Stimulated activated CD4-positive, alpha-beta T cell treated with anti-CD3 and anti-CD28 coated beads, Interleukin-15, amount 100 ng/mL, for 24 hours (primary cell): Measurements from ENCODE around the gene EEF1A1.
"Not testable (repeated sequence)": the region's sequence is repeated elsewhere in the genome, so short reads cannot be mapped to it uniquely, and the experiment has no call there.

ENCODE experiments used
- DNase-seq: peaks from one replicate; pipeline ENCODE4 v3.0.0-alpha.2; 2020

EEF1A1 gene

DNA sequence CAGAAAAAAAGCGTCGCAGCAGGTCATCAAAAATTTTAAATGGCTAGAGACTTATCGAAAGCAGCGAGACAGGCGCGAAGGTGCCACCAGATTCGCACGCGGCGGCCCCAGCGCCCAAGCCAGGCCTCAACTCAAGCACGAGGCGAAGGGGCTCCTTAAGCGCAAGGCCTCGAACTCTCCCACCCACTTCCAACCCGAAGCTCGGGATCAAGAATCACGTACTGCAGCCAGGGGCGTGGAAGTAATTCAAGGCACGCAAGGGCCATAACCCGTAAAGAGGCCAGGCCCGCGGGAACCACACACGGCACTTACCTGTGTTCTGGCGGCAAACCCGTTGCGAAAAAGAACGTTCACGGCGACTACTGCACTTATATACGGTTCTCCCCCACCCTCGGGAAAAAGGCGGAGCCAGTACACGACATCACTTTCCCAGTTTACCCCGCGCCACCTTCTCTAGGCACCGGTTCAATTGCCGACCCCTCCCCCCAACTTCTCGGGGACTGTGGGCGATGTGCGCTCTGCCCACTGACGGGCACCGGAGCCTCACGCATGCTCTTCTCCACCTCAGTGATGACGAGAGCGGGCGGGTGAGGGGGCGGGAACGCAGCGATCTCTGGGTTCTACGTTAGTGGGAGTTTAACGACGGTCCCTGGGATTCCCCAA lies at the start of gene EEF1A1:
Gene EEF1A1 (minus strand): TSS at position 345 of the 663 bp plus-strand sequence. CDS start 1,006 bp downstream, outside the sequence.
- peak; percentile 100 for DNase-seq

DNA sequence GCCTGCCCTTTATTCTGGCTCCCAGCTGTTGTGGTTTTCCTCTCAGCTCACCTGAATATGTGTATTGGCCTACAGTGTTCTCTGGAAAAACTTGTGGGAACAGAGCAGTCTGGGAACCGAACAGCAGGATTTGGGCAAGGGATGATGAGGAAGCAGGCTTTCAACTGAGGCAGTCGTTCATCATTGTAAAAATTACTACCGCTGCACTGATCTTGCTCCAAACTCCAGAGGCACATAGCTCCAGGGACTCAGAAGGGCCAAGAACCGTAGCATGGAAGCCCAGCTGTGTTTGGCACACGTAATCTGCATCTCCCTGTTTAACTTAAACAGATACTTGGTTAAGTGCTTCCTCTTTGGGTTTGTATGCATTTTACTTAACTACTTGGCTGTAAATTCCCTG lies 48.3 kb upstream of the EEF1A1 start:
- no peak for DNase-seq

DNA sequence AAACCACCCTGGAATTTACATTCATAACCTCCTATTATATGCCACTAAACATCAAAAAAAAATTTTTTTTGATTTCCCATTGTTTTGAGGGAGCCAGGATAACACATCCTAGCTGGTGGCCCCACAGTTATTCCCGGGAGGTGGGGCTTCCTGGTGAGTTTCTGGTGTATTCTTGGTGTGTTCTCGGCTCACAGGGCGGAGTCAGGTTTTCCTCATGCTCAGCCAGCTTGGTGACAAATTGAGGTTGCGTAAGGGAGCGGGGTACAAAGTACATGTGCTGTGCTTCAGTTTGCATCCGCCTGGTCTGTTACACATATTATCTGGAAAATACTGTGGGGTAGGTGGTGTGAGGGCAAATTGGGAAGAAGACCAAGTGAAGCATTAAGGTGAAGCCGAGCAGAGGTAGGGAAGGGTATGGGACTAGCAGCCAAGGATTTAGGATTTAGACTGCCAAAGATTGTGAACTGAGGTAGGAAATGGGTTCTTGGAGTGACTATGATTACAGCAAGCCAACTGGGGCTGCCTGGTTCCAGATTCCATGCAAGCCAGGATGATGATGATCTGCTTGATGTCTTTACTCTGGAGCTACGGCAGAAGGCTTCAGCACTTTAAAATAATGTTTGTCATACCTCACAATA lies 46.2 kb upstream of the EEF1A1 start:
- no peak for DNase-seq

DNA sequence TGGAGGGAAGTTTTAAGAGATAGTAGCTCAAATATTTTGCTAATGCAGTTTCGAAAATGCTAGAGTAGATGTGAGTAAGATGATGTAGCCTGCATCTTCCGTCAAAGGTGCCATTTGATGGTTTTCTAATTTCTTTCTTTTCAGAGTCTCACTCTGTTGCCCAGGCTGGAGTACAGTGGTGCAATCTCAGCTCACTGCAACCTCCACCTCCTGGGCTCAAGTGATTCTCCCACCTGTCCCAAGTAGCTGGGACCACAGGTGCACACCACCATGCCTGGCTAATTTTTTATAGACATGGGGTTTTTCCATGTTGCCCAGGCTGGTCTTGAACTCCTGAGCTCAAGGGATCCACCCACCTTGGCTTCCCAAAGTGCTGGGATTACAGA lies 45.6 kb upstream of the EEF1A1 start:
- not testable (repeated sequence) for DNase-seq

DNA sequence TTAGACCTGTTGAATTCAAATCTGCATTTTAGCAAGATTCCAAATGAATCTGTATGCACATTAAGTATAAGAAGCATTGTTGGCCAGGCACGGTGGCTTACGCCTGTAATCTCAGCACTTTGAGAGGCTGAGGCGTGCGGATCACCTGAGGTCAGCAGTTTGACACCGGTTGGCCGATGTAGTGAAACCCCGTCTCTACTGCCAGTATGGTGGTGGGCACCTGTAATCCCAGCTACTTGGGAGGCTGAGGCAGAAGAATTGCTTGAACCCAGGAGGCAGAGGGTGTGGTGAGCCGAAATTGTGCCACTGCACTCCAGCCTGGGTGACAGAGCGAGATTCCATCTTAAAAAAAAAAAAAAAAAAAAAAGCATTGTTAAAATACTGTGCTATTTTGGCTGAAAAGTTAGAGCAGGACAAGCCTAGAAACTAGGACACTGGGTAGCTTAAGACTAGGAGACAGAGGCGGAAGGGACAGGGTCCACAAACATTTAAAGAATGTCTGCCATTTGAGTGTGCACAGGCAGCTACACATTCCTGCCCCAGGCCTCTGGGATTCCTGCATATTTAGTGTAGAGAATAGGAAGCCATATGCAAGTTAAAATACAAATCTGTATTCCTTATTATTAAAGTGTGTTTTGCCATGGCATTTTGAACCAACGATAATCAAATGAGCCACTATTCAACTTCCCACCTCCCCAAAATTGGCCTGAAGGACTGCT lies 45.1 kb upstream of the EEF1A1 start:
- no peak for DNase-seq

DNA sequence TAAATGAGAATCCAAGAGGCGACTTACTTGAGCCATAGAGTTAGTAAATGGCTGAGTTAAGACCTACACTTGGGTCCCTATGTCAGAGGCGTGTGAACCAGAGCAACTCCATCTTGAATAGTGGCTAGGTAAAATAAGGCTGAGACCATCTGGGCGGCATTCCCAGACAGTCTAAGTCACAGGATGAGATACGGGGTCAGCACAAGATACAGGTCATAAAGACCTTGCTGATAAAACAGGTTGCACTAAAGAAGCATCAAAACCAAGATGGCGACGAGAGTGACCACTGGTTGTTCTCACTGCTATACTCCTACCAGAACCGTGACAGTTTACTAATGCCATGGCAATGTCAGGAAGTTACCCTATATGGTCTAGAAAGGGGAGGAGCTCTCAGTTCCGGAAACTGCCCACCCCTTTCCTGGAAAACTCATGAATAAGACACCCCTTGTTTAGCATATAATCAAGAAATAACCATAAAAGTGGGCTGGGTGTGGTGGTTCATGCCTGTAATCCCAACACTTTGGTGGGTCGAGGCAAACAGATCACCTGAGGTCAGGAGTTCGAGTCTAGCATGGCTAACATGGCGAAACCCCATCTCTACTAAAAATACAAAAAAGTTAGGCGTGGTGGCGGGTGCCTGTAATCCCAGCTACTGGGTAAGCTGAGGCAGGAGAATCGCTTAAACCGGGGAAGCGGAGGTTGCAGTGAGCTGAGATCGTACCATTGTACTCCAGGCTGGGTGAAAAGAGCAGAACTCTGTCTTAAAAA lies 43.9 kb upstream of the EEF1A1 start:
- DNase-seq, result no peak

DNA sequence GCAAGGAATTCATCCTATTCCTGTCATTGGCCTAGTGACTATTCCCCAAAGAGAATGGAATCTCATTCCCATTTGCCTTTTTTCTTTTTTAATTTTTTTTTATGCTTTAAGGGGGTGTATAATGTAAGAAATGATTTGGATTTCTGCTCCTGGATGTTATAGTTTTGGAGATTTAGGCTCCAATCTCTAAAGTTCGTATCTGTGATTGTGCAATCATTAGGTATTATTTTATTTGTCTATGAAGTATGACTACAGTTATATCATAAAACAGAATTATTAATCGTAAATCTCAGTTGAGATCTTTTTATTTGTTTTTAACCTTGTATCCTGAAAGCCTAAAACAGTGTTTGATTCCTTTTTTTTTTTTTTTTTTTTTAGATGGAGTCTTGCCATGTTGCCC lies 41.7 kb upstream of the EEF1A1 start:
- DNase-seq, result no peak

DNA sequence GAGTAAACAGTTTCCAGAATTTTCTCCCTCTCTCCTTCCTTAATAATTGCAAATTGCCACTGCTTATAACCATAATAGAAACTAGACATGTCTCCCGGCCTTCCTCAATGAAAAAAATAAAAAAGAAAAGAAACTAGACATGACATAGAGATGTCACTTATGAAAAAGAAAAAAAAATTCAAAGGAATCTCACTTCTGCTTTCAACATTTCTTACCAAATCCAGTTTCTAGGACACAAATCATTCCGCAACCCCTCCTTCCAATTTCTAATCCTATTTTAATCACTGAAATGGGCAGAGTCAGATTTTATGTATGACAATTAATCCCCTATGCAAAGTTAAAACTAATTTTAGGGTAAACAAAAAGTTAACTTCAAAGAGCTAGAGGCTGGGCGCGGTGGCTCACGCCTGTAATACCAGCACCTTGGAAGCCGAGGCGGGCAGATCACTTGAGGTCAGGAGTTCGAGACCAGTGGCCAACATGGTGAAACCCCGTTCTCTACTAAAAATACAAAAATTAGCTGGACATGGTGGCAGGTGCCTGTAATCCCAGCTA lies 40.1 kb upstream of the EEF1A1 start:
- DNase-seq, result no peak

DNA sequence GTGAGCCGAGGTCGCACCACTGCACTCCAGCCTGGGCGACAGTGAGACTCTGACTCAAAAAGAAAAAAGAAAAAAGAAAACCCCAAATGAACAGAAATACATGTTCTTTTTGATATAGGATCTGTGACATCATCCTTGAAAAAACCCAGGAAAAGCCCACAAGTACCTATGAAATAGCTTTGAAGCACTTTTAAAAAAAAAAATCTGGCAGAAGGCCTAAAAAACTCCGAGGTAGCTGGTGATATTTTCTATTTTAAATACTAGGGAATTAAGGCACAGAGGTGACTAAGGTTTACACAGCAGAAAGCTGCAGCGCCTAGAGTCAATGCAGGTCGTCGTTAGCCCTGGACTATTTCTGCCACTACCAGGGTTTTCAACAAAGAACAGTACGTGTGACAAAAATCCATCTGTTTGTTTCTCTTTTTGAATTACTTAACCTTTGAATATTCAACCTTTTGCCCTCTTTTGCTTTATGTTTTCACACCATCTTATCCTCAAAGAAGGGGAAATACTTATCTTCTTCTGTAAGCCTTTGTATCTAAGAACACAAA lies 39.4 kb upstream of the EEF1A1 start:
- DNase-seq, result no peak

DNA sequence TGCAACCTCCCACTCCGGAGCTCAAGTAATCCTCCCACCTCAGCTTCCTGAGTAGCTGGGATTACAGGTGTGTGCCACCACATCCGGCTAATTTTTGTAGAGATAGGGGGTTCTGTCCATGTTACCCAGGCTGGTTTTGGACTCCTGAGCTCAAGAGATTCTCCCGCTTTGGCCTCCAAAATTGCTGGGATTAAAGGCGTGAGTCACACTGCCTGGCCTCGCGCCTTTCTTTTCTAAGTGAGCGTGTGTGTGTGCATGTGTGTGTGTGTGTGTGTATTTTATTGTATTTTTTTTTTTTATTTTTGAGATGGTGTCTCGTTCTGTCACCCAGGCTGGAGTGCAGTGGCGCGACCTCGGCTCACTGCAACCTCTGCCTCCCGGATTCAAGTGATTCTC lies 38.6 kb upstream of the EEF1A1 start:
- DNase-seq, result not testable (repeated sequence)

DNA sequence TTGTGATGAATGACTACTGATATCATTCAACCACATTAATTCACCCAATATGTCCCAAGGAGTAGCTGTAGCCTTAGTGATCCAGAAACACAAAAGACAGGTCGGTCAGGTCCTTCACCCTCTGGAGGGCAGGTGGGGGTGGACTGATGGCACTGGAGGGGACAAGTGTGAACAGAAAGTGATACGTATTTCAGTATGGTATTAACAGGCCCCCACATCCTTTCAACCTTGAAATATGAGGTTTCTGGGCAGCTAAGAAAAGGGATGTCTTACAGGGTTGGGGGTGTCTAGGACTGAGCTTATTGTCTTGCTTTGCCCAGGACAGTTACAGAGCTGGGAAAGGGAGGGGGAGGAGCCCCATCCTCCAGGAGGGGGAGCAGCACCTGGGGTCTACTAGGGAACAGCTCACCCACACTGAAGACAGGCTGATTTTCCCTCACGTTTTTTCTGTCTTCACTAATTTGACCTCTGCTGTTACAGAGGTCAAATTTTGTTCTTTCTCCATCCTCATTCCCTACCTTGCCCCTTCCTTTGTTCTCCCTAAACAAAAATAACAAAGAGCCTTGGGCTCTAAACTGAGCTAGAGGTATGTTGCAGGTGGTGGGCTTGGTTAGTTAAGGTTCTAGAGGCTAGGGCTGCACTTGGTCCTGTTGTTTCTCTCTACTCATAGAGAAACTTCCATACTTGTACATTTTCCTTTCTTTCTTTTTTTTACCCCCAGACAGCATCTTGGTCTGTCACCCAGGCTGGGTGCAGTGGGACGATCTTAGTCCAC lies 38.0 kb upstream of the EEF1A1 start:
- no peak for DNase-seq

DNA sequence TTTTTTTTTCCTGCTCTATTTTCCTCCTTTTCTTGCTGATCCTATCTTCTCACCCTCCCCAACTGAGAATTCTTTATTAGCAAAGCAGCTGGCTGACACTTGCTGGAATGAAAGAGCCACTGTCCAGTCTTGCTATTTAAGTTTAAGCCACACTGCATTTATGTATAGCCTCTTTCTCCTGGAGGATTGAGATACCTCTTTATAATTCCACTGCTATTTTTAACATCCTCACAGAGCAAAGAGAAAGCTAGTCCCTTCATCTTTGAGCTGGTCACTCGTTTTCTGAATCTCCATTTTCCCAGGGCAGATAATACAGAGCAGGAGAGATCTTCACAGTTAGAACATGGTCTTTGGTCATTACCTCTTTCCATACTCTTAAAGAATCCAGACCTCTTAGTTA lies 36.0 kb upstream of the EEF1A1 start:
- no peak for DNase-seq

DNA sequence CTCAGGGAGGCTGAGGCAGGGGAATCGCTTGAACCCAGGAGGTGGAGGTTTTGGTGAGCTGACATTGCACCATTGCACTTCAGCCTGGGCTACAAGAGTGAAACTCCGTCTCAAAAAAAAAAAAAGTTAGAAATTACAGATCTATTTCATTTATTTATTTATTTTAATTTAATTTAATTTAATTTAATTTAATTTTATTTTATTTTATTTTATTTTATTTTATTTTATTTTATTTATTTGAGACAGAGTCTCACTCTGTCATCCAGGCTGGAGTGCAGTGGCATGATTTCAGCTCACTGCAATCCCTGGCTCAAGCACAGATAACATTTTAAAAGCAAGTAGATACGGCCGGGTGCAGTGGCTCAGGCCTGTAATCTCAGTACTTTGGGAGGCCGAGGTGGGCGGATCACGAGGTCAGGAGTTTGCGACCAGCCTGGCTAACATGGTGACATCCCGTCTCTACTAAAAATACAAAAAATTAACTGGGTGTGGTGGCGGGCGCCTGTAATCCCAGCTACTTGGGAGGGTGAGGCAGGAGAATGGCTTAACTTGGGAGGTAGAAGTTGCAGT lies 34.6 kb upstream of the EEF1A1 start:
- DNase-seq, result not testable (repeated sequence)

DNA sequence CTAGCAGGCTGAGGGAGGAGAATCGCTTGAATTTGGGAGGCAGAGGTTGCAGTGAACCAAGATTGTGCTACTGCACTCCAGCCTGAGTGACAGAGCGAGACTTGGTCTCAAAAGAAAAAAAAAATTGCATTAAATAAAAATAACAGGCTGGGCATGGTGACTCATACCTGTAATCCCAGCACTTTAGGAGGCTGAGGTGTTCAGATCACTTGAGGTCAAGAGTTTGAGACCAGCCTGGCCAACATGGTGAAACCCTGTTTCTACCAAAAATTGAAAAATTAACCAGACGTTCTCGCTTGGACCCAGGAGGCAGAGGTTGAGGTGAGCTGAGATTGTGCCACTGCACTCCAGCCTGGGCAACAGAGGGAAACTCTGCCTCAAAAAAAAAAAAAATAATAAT lies 30.3 kb upstream of the EEF1A1 start:
- DNase-seq, result not testable (repeated sequence)

DNA sequence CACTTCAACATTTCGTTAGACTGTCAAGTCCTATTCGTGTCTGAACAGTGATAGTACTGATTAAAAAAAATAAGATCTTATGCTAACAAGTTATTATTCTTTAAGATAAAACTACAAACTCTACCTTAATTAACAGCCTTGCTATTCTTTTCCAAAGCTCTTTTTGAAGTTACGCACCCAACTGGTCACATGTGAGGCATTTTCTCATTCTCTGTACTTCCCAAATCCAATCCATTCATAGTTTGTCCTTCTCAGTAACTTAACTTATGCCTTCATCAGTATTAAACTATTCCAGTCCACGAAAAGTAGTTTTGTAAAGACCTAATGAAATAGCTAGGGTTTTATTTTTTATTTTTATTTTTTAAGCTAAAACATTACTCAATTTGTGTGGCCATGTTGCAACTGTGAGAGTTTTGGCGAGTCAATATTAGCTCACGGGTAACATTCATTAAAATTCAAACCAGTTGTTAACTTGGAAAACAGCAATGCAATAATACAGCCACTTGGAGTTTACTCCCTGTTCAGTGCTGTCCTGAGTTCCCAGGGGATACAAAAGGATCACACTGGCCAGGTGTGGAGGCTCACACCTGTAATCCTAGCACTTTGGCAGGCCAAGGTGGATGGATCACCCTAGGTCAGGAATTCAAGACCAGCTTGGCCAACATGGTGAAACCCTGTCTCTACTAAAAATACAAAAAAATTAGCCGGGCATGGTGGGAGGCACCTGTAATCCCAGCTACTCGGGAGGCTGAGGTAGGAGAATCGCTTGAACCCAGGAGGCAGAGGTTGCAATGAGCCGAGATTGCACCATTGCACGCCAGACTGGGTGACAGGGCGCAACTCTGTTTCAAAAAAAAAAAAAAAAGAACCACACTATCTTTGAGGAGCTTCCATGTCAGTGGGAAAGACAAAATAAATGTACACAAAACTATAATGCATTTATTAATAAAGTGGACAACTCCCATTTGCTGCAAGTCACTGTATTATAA lies 27.9 kb upstream of the EEF1A1 start:
- DNase-seq, result no peak

DNA sequence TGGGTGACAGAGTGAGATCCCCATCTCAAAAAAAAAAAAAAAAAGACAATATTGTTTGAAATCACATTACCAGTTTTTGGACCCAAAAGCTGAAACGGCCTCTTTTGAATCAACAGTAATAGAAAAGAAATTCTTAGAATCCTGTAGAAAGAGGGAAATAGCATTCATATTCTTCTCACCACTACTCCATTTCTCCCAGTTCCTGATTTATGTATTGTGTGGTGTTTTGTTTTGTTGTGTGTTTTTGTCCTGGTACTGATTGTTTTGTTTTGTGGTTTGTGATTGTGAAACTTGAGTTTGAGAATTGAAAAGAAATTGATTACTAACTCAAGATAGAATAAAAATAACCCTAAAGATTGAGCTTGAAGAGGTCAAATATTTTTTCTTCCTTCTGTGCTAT lies 26.2 kb upstream of the EEF1A1 start:
- no peak for DNase-seq

DNA sequence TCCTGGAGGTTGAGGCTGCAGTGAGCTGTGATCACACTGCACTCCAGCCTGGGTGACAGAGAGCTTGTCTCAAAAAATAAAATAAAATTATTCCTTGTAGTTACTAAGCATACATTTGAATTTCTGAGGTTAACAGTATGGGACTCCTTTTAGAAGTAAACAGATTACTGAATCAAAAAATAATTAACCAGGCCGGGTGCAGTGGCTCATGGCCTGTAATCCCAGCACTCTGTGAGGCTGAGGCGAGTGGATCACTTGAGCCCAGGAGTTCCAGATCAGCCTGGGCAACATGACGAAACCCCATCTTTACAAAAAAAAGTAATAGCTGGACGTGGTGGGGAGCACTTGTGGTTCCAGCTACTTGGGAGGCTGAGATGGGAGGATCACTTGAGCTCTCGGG lies 22.1 kb upstream of the EEF1A1 start:
- no peak for DNase-seq

DNA sequence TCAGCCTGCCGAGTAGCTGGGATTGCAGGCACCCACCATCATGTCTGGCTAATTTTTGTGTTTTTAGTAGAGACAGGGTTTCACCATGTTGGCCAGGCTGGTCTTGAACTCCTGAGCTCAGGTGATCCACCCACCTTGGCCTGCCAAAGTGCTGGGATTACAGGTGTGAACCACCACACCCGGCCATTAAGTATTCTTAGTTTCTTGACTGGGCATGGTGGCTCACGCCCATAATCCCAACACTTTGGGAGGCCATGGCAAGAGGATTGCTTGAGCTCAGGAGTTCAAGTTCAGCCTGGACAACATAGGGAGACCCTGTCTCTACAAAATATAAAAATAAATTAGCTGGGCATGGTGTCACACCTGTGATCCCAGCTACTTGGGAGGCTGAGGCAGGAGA lies 21.6 kb upstream of the EEF1A1 start:
- DNase-seq, result not testable (repeated sequence)

DNA sequence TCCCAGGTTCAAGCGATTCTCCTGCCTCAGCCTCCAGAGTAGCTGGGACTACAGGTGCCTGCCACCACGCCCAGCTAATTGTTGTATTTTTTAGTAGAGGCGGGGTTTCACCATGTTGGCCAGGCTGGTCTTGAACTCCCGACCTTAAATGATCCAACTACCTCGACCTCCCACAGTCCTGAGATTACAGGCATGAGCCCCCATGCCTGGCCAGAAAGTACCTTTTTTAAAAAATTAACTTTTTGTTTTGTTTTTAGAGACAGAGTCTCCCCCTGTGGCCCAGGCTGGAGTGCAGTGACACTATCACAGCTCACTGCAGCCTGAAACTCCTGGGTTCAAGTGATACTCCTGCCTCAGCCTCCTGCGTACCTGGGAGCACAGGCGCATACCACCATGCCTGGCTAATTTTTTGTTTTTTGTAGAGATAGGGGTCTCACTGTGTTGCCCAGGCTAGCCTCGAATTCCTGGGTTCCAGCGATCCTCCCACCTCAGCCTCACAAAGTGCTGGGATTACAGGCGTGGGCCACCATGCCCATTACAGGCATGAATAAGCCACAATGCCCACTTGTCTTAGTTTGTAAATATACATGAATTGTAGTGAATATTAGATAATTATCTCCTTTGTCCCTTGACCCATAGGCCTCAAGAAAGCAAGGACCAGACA lies 17.4 kb upstream of the EEF1A1 start:
- DNase-seq, result no peak

DNA sequence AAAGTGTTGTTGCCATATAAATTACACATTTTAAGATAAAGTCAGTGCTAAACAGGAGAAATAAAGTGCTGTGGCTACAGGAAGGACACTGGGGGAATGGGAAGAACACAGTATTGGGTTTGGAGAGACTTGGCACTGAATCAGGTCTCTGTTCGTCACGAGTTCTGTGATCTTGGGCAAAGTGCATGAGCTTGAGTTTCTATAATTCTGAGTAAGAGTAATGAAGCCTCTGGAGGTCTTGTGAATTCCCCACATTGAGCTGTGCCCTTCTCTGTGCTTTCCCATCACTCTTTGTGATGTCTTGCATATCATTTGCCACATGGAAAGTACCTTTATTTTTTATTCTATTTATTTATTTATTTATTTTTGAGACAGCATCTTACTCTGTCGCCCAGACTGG lies 16.8 kb upstream of the EEF1A1 start:
- DNase-seq, result no peak
